CD14-positive monocyte (primary cell): Measurements from ENCODE around the gene CCND1. TPM values are rescaled to one million over a fixed set of nuclear protein-coding genes. Genes with fewer than 3 reads are reported as not detected.

Source experiments
- DNase-seq, 3 donors: peaks; one replicate each; pipeline ENCODE4 v3.0.0-alpha.2; 2011 to 2022
- H2AFZ ChIP-seq: 2 replicates; pipeline ENCODE4 v1.6.0; 2012; ENCODE audit warnings: mild to moderate bottlenecking, low read depth, low read length, inconsistent platforms; ENCODE audit not compliant: insufficient read depth, poor library complexity, severe bottlenecking
- H3K27ac ChIP-seq, 2 donors: 1 replicate in 1 of 2; 2 replicates in 1 of 2; pipeline ENCODE4 v1.5.1; 2012 to 2013; ENCODE audit warnings: low read length in 2 of 2, control low read depth in 1 of 2, inconsistent platforms in 1 of 2, low read depth in 1 of 2, mild to moderate bottlenecking in 1 of 2
- H3K27me3 ChIP-seq, 2 donors: one replicate each; pipeline versions ENCODE4 v1.6.0 to v1.6.1; 2011 to 2013; ENCODE audit warnings: low read length in 2 of 2; ENCODE audit not compliant: control insufficient read depth in 2 of 2, insufficient read depth in 2 of 2
- H3K36me3 ChIP-seq, 2 donors: replicated peaks in 1 of 2; 1 replicate in 1 of 2; 2 replicates in 1 of 2; pipeline versions ENCODE4 v1.5.1 to v1.6.1; 2012 to 2013; ENCODE audit warnings: low read length in 2 of 2, control low read depth in 1 of 2, inconsistent platforms in 1 of 2, mild to moderate bottlenecking in 1 of 2; ENCODE audit not compliant: insufficient read depth in 2 of 2, control insufficient read depth in 1 of 2
- H3K4me1 ChIP-seq, 2 donors: 1 replicate in 1 of 2; 2 replicates in 1 of 2; pipeline versions ENCODE4 v1.5.1 to v1.6.1; 2012 to 2013; ENCODE audit warnings: low read length in 2 of 2, control low read depth in 1 of 2, inconsistent platforms in 1 of 2, mild to moderate bottlenecking in 1 of 2, moderate library complexity in 1 of 2; ENCODE audit not compliant: insufficient read depth in 2 of 2, control insufficient read depth in 1 of 2
- H3K4me2 ChIP-seq: replicated peaks from 2 replicates; pipeline ENCODE3; 2012; ENCODE audit warnings: low read length, moderate library complexity, mild to moderate bottlenecking; ENCODE audit not compliant: poor library complexity, severe bottlenecking; ENCODE audit errors: extremely low read depth
- H3K4me3 ChIP-seq, 3 experiments: fragments of 200-600 bp in 1 of 3; sonication (generic) in 1 of 3; replicated peaks in 1 of 3; 1 replicate in 2 of 3; 2 replicates in 1 of 3; pipeline ENCODE4 v1.5.1; 2011 to 2013; ENCODE audit warnings: low read length in 3 of 3, mild to moderate bottlenecking in 3 of 3, control low read depth in 2 of 3, low read depth in 2 of 3, inconsistent platforms in 1 of 3, moderate library complexity in 1 of 3
- H3K79me2 ChIP-seq: 2 replicates; pipeline ENCODE4 v1.6.0; 2012; ENCODE audit warnings: mild to moderate bottlenecking, control low read depth, inconsistent platforms, low read length, moderate library complexity; ENCODE audit not compliant: insufficient read depth
- H3K9ac ChIP-seq: 2 replicates; pipeline ENCODE4 v1.6.0; 2017; ENCODE audit warnings: low read length, mild to moderate bottlenecking; ENCODE audit not compliant: insufficient read depth, poor library complexity, severe bottlenecking
- H3K9me3 ChIP-seq, 2 donors: replicated peaks in 1 of 2; 1 replicate in 1 of 2; 2 replicates in 1 of 2; pipeline versions ENCODE4 v1.5.1 to v1.6.1; 2012 to 2013; ENCODE audit warnings: low read length in 2 of 2, control low read depth in 1 of 2; ENCODE audit not compliant: control insufficient read depth in 1 of 2, insufficient read depth in 1 of 2
- H4K20me1 ChIP-seq: 2 replicates; pipeline ENCODE4 v1.6.0; 2012; ENCODE audit warnings: mild to moderate bottlenecking, low read length, control low read depth, moderate library complexity; ENCODE audit not compliant: insufficient read depth
- H3K27ac Mint-ChIP-seq, 7 donors: one replicate each; pipeline ENCODE4 v1.8.0; 2020; ENCODE audit warnings: mild to moderate bottlenecking in 7 of 7, mixed read lengths in 7 of 7, moderate library complexity in 6 of 7, inconsistent platforms in 2 of 7
- H3K27me3 Mint-ChIP-seq, 3 donors: one replicate each; pipeline ENCODE4 v1.8.0; 2021 to 2022; ENCODE audit warnings: low read depth in 3 of 3, mild to moderate bottlenecking in 3 of 3, mixed read lengths in 3 of 3, moderate library complexity in 3 of 3, inconsistent platforms in 1 of 3
- H3K36me3 Mint-ChIP-seq, 2 donors: one replicate each; pipeline ENCODE4 v1.8.0; 2020; ENCODE audit warnings: mixed read lengths in 2 of 2, inconsistent platforms in 1 of 2, mild to moderate bottlenecking in 1 of 2
- H3K4me1 Mint-ChIP-seq: one replicate; pipeline ENCODE4 v1.8.0; 2020; ENCODE audit warnings: mild to moderate bottlenecking, mixed read lengths
- H3K4me3 Mint-ChIP-seq, 2 donors: one replicate each; pipeline ENCODE4 v1.8.0; 2020; ENCODE audit warnings: mild to moderate bottlenecking in 2 of 2, mixed read lengths in 2 of 2, moderate library complexity in 1 of 2
- H3K9me3 Mint-ChIP-seq, 7 donors: one replicate each; pipeline ENCODE4 v1.8.0; 2020 to 2022; ENCODE audit warnings: mixed read lengths in 7 of 7, mild to moderate bottlenecking in 6 of 7, moderate library complexity in 6 of 7, inconsistent platforms in 2 of 7
- WGBS: methylation state at CpG from one replicate; pipeline ENCODE4 v1.1.5; 2013; ENCODE audit warnings: missing lambda C conversion rate; ENCODE audit not compliant: insufficient coverage; 5-methylcytosine and 5-hydroxymethylcytosine counted together
- intact Hi-C, 2 donors: fragments of 100-400 bp; cut with micrococcal nuclease; formaldehyde crosslinking; loops; one replicate each; pipeline versions ENCODE4 v1.15.0 to v1.15.1; 2023
- polyA plus RNA-seq, 3 donors: library from polyadenylated mRNA; depleted of rRNA in 1 of 3; unstranded in 2 of 3; stranded (reverse) in 1 of 3; fragments of 300-500 nt in 2 of 3; fragments of >200 nt in 1 of 3; fragmentation: Illumina TruSeq in 2 of 3; gene quantifications; 1 replicate in 2 of 3; 2 replicates in 1 of 3; pipeline ENCODE4 v1.2.3, GENCODE V29; 2012 to 2021
- TF ChIP-seq, protein P1 (sequence below): fragments of 200-600 bp; IDR thresholded peaks from one replicate; pipeline ENCODE4 v1.8.0; 2022; ENCODE audit warnings: antibody characterized with exemption, mild to moderate bottlenecking

Gene CCND1
- polyA plus RNA-seq, 3 donors: 0.01 TPM; not detected in 2

DNA sequence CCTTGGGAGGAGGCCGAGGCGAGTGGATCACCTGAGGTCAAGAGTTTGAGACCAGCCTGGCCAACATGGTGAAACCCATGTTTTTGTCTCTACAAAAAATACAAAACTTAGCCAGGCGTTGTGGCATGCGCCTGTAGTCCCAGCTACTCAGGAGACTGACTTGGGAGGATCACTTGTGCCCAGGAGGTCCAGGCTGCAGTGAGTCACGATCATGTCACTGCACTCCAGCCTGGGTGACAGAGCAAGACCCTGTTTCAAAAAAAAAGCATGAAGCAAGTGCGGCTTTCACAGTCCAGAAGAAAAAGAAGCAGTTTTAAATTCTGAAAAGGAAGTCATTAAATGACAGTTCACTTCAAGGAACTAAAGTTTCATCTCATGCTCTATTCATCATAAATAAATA, 41.3 kb downstream of the CCND1 start:
- DNase-seq: no peak
- no peak overlapping the region for H3K27ac Mint-ChIP-seq
- H3K27me3 ChIP-seq: peaks cover 4 to 20% of the 10 kb centered on the region in 2 donors
- H3K9me3 ChIP-seq: peaks cover 0 to 6% of the 10 kb centered on the region in 2 donors
- H3K4me3 ChIP-seq: no peak overlapping the region
- no peak overlapping the region for H3K4me3 Mint-ChIP-seq
- H3K9me3 Mint-ChIP-seq: peaks cover 0 to 6% (median 2%) of the 10 kb centered on the region in 7 donors
- no peak overlapping the region for H3K9ac ChIP-seq
- no peak overlapping the region for H2AFZ ChIP-seq
- intact Hi-C loops: loop anchor here in 1 of 2 donors (10.0 kb wide), 1 partner anchor 513 kb away; no protein-coding TSS in a partner anchor
- no peaks in the 10 kb centered on the region for H3K36me3 Mint-ChIP-seq
- 87% methylated on average over 3 of the region's 6 CpGs for WGBS
- no peak overlapping the region for H3K4me2 ChIP-seq
- H3K36me3 ChIP-seq: no peaks in the 10 kb centered on the region
- H3K79me2 ChIP-seq: no peaks in the 10 kb centered on the region
- peaks cover 8% of the 10 kb centered on the region for H3K4me1 Mint-ChIP-seq
- TF ChIP-seq, protein P1, sequence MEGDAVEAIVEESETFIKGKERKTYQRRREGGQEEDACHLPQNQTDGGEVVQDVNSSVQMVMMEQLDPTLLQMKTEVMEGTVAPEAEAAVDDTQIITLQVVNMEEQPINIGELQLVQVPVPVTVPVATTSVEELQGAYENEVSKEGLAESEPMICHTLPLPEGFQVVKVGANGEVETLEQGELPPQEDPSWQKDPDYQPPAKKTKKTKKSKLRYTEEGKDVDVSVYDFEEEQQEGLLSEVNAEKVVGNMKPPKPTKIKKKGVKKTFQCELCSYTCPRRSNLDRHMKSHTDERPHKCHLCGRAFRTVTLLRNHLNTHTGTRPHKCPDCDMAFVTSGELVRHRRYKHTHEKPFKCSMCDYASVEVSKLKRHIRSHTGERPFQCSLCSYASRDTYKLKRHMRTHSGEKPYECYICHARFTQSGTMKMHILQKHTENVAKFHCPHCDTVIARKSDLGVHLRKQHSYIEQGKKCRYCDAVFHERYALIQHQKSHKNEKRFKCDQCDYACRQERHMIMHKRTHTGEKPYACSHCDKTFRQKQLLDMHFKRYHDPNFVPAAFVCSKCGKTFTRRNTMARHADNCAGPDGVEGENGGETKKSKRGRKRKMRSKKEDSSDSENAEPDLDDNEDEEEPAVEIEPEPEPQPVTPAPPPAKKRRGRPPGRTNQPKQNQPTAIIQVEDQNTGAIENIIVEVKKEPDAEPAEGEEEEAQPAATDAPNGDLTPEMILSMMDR: no peak
- peaks cover 30 to 44% (median 31%) of the 10 kb centered on the region in 3 donors for H3K27me3 Mint-ChIP-seq
- no peaks in the 10 kb centered on the region for H4K20me1 ChIP-seq
- H3K27ac ChIP-seq: no peak overlapping the region
- H3K4me1 ChIP-seq: peaks cover 3 to 4% of the 10 kb centered on the region in 2 donors

DNA sequence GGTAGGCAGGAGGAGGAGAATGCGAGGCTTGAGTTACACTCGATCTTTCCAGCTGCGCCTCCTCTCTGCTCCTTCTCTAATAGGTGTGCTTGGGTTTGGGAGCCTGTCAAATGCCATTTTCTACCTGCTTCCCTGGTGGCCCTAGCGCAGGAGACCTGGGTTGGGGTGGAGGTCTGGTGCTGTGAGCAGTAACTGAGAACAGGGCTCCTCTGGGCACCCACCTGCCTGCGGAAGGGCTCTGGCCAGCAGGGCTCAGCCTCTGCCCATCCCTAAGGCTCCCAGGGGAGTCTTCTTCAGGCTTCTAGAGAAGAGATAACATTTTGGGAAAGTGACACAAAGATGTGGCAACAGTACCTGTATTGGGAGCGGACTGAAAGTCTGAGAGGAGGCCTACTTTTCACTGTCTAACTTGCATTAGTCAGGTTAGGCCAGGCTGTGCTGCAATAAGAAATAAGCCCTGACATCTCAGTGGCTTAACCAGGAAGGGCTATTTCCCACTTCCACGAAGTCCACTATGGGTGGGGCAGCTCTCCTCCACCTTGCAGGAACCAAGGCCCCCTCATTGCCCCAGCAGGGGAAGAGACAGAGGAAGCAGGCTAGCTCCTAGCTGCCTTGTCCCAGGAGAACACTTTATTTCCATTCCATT, 41.8 kb downstream of the CCND1 start:
- Mint-ChIP-seq H3K9me3 (peaks cover 0 to 6% (median 2%) of the 10 kb centered on the region in 7 donors), H3K36me3 (no peaks in the 10 kb centered on the region), H3K4me3 (no peak overlapping the region), H3K4me1 (peaks cover 8% of the 10 kb centered on the region), H3K27me3 (peaks cover 31 to 44% (median 32%) of the 10 kb centered on the region in 3 donors), H3K27ac (no peak overlapping the region)
- H3K4me1 ChIP-seq: peaks cover 3 to 4% of the 10 kb centered on the region in 2 donors
- peaks cover 0 to 6% of the 10 kb centered on the region in 2 donors for H3K9me3 ChIP-seq
- no peak overlapping the region for H2AFZ ChIP-seq
- H3K4me2 ChIP-seq: no peak overlapping the region
- TF ChIP-seq, protein P1: no peak
- 89% methylated on average over 3 of the region's 7 CpGs for WGBS
- intact Hi-C loops: loop anchor here in 1 of 2 donors (10.0 kb wide), 1 partner anchor 512 kb away; no protein-coding TSS in a partner anchor
- no peak overlapping the region for H3K27ac ChIP-seq
- H4K20me1 ChIP-seq: no peaks in the 10 kb centered on the region
- H3K36me3 ChIP-seq: no peaks in the 10 kb centered on the region
- H3K27me3 ChIP-seq: peaks cover 4 to 21% of the 10 kb centered on the region in 2 donors
- H3K4me3 ChIP-seq: no peak overlapping the region
- no peaks in the 10 kb centered on the region for H3K79me2 ChIP-seq
- H3K9ac ChIP-seq: no peak overlapping the region
- DNase-seq: no peak
